ENCODE data around the gene OR10A2. TPM values are rescaled to one million over a fixed set of nuclear protein-coding genes. Genes with fewer than 3 reads are reported as not detected.

Gene OR10A2
- total RNA-seq, 2 donors from 2014 or later = 0.10 TPM; not detected in 1

- ATAC-seq = no peak
- H3K27ac Mint-ChIP-seq = no peak within 1 kb of the TSS
- H3K36me3 Mint-ChIP-seq = peaks cover under 1 to 1% of the 10 kb centered on the region in 2 donors
- DNase-seq (ENCODE audit: low spot score in 2 of 2) = no peak
- H3K9me3 Mint-ChIP-seq = no peaks in the 10 kb centered on the region
These were observed 57.8 kb downstream of the OR10A2 start, which contains the start of gene OR2D3 for GRCh38 chr11:6920702-6921101. TSS of gene OR2D3 (plus strand) at chr11:6921002. CDS start at chr11:6921002, 0 bp downstream.

Other genes starting within 250 kb of the OR10A2 start
- gene TPP1, start 243.6 kb upstream of the OR10A2 start, total RNA-seq = 10 to 100 TPM; 54.7 to 67.4 TPM
- 1 to 10 TPM in 1 of 2 donors, under 1 TPM in 1; 0.82 to 2.1 TPM for gene DCHS1, start 207.2 kb upstream of the OR10A2 start, total RNA-seq
- gene MRPL17, start 179.7 kb upstream of the OR10A2 start, total RNA-seq = 100 to 1,000 TPM in 1 of 2 donors, 10 to 100 TPM in 1; 92.4 to 104 TPM
- gene OR2AG2, start 91.1 kb upstream of the OR10A2 start, total RNA-seq = not detected
- gene OR2AG1, start 80.0 kb upstream of the OR10A2 start, total RNA-seq = not detected
- gene OR6A2, start 63.4 kb upstream of the OR10A2 start, total RNA-seq = under 1 TPM; 0.09 to 0.10 TPM
- not detected for gene OR10A5, start 17.4 kb upstream of the OR10A2 start, total RNA-seq
- gene OR10A4, start 13.6 kb downstream of the OR10A2 start, total RNA-seq = not detected
- gene OR2D2, start 29.4 kb downstream of the OR10A2 start, total RNA-seq = under 1 TPM in 1 of 2 donors, not detected in 1; 0.37 TPM
- not detected for gene OR2D3, start 57.9 kb downstream of the OR10A2 start, total RNA-seq
- 1 to 10 TPM; 1.5 to 1.8 TPM for gene ZNF215, start 63.4 kb downstream of the OR10A2 start, total RNA-seq
- not detected for gene ZNF214, start 157.3 kb downstream of the OR10A2 start, total RNA-seq
- under 1 TPM; 0.07 to 0.21 TPM for gene NLRP14, start 157.4 kb downstream of the OR10A2 start, total RNA-seq
- gene RBMXL2, start 225.9 kb downstream of the OR10A2 start, total RNA-seq = not detected